H1 (cell line): ENCODE data around the gene SRCIN1. TPM values are rescaled to one million over a fixed set of nuclear protein-coding genes. Genes with fewer than 3 reads are reported as not detected.
A peak's percentile ranks its signal among the peaks of the same experiment; 100 is the strongest.

Experiments used
- CTCF ChIA-PET: fragments of 300-600 bp; sonication (Branson Sonifier 250); formaldehyde crosslinking; loops from one replicate; lab custom pipeline; 2021; ENCODE audit not compliant: partially characterized antibody; lab: Charles Lee
- POLR2A ChIA-PET: fragments of 300-600 bp; sonication (Branson Sonifier 250); formaldehyde crosslinking; loops from one replicate; lab custom pipeline; 2021; ENCODE audit warnings: inconsistent platforms; ENCODE audit not compliant: partially characterized antibody; lab: Charles Lee
- DNase-seq, 2 experiments: peaks; one replicate each; pipeline versions ENCODE4 v3.0.0 to v3.0.0-alpha.2; 2010 to 2022; ENCODE audit warnings: low spot score in 2 of 2, low read depth in 1 of 2, mixed read lengths in 1 of 2
- FAIRE-seq: peaks from 2 replicates; lab custom pipeline; 2011; peaks lifted over from hg19 to GRCh38; lab: Jason Lieb, UNC
- H2AFZ ChIP-seq: 2 replicates; pipeline ENCODE4 v1.8.1; 2012; ENCODE audit warnings: low read length, inconsistent platforms
- H2AK5ac ChIP-seq: 2 replicates; pipeline ENCODE4 v1.6.1; 2013; ENCODE audit warnings: low read depth, low read length
- H2BK120ac ChIP-seq: replicated peaks from 2 replicates; pipeline ENCODE3; 2013; ENCODE audit warnings: low read depth, low read length, inconsistent platforms
- H2BK12ac ChIP-seq: 2 replicates; pipeline ENCODE4 v1.6.1; 2013; ENCODE audit warnings: low read depth, low read length
- H2BK15ac ChIP-seq: 2 replicates; pipeline ENCODE4 v1.6.1; 2013; ENCODE audit warnings: low read length
- H2BK20ac ChIP-seq: 2 replicates; pipeline ENCODE4 v1.6.1; 2013; ENCODE audit warnings: low read length
- H2BK5ac ChIP-seq: 2 replicates; pipeline ENCODE4 v1.6.1; 2013; ENCODE audit warnings: low read depth, low read length
- H3K14ac ChIP-seq: 2 replicates; pipeline ENCODE4 v1.6.1; 2013; ENCODE audit warnings: inconsistent platforms; ENCODE audit not compliant: insufficient read length
- H3K18ac ChIP-seq: 2 replicates; pipeline ENCODE4 v1.6.1; 2013; ENCODE audit warnings: low read length; ENCODE audit errors: extremely low read depth
- H3K23ac ChIP-seq: 2 replicates; pipeline ENCODE4 v1.6.1; 2013; ENCODE audit warnings: inconsistent platforms; ENCODE audit not compliant: insufficient read length
- H3K23me2 ChIP-seq: 2 replicates; pipeline ENCODE4 v1.6.1; 2013; ENCODE audit warnings: low read depth, low read length
- H3K27ac ChIP-seq: 2 replicates; pipeline ENCODE4 v1.6.1; 2011; ENCODE audit warnings: low read depth, low read length, inconsistent platforms
- H3K27me3 ChIP-seq, 4 experiments: replicated peaks in 1 of 4; 1 replicate in 1 of 4; 2 replicates in 3 of 4; pipeline versions ENCODE4 v1.6.1 to v1.8.1; 2011 to 2013; ENCODE audit warnings: low read length in 3 of 4, mild to moderate bottlenecking in 3 of 4, inconsistent platforms in 2 of 4, mixed read lengths in 2 of 4, moderate library complexity in 1 of 4; ENCODE audit not compliant: control insufficient read depth in 3 of 4, insufficient read depth in 3 of 4; ENCODE audit errors: extremely low read depth in 1 of 4
- H3K36me3 ChIP-seq, 4 experiments: 2 replicates each; pipeline versions ENCODE4 v1.6.1 to v1.8.1; 2011 to 2013; ENCODE audit warnings: mild to moderate bottlenecking in 4 of 4, low read length in 3 of 4, moderate library complexity in 2 of 4, control low read depth in 1 of 4, inconsistent platforms in 1 of 4; ENCODE audit not compliant: insufficient read depth in 4 of 4, control insufficient read depth in 2 of 4
- H3K4ac ChIP-seq: replicated peaks from 2 replicates; pipeline ENCODE3; 2013; ENCODE audit warnings: low read length, low read depth, mixed read lengths, inconsistent platforms; ENCODE audit not compliant: insufficient read length
- H3K4me1 ChIP-seq, 4 experiments: replicated peaks in 1 of 4; 1 replicate in 1 of 4; 2 replicates in 3 of 4; pipeline versions ENCODE4 v1.6.1 to v1.8.1; 2011 to 2013; ENCODE audit warnings: low read length in 3 of 4, inconsistent platforms in 2 of 4, mixed read lengths in 1 of 4; ENCODE audit not compliant: insufficient read depth in 4 of 4, control insufficient read depth in 3 of 4
- H3K4me2 ChIP-seq, 2 experiments: 2 replicates each; pipeline versions ENCODE4 v1.6.1 to v1.8.1; 2011 to 2013; ENCODE audit warnings: low read depth in 2 of 2, low read length in 2 of 2, control low read depth in 1 of 2, inconsistent platforms in 1 of 2, mild to moderate bottlenecking in 1 of 2; ENCODE audit not compliant: insufficient read depth in 1 of 2
- H3K4me3 ChIP-seq, 4 experiments: fragments of 200-600, 300-600 bp in 1 of 4; sonication (generic), shearing (Covaris generic), sonication (Bioruptor Twin) in 1 of 4; 2 replicates each; pipeline versions ENCODE4 v1.5.1 to v1.8.1; 2011 to 2016; ENCODE audit warnings: low read length in 4 of 4, low read depth in 3 of 4, control low read depth in 2 of 4, inconsistent platforms in 2 of 4, mild to moderate bottlenecking in 2 of 4, mixed read lengths in 1 of 4, moderate library complexity in 1 of 4; ENCODE audit not compliant: insufficient read depth in 2 of 4; ENCODE audit errors: extremely low read depth in 1 of 4
- H3K56ac ChIP-seq: replicated peaks from 2 replicates; pipeline ENCODE3; 2013; ENCODE audit warnings: low read depth, mild to moderate bottlenecking, mixed read lengths, low read length, inconsistent platforms; ENCODE audit not compliant: insufficient read length
- H3K79me1 ChIP-seq: 2 replicates; pipeline ENCODE4 v1.6.1; 2013; ENCODE audit warnings: low read depth, low read length, control low read depth
- H3K79me2 ChIP-seq, 2 experiments: 2 replicates each; pipeline versions ENCODE4 v1.6.1 to v1.8.1; 2012 to 2013; ENCODE audit warnings: low read length in 2 of 2, mild to moderate bottlenecking in 2 of 2, inconsistent platforms in 1 of 2; ENCODE audit not compliant: insufficient read depth in 2 of 2, control insufficient read depth in 1 of 2
- H3K9ac ChIP-seq, 4 experiments: replicated peaks in 1 of 4; 1 replicate in 1 of 4; 2 replicates in 3 of 4; pipeline versions ENCODE4 v1.6.1 to v1.8.1; 2011 to 2013; ENCODE audit warnings: low read depth in 3 of 4, low read length in 3 of 4, control low read depth in 2 of 4, mild to moderate bottlenecking in 2 of 4, moderate library complexity in 2 of 4, inconsistent platforms in 1 of 4; ENCODE audit errors: extremely low read depth in 1 of 4
- H3K9me3 ChIP-seq, 2 experiments: 2 replicates each; pipeline versions ENCODE4 v1.6.1 to v1.8.1; 2012 to 2013; ENCODE audit warnings: mild to moderate bottlenecking in 2 of 2, moderate library complexity in 2 of 2, control low read depth in 1 of 2, inconsistent platforms in 1 of 2, low read depth in 1 of 2, low read length in 1 of 2, mixed read lengths in 1 of 2; ENCODE audit not compliant: insufficient read depth in 2 of 2
- H4K20me1 ChIP-seq, 2 experiments: replicated peaks in 1 of 2; 2 replicates each; pipeline versions ENCODE3 to v1.8.1; 2011 to 2013; ENCODE audit warnings: inconsistent platforms in 2 of 2, low read length in 2 of 2, mild to moderate bottlenecking in 1 of 2; ENCODE audit not compliant: insufficient read depth in 2 of 2, control insufficient read depth in 1 of 2
- H4K5ac ChIP-seq: 2 replicates; pipeline ENCODE4 v1.6.1; 2013; ENCODE audit warnings: low read length, low read depth, mixed read lengths, inconsistent platforms; ENCODE audit not compliant: insufficient read length
- H4K8ac ChIP-seq: 2 replicates; pipeline ENCODE4 v1.8.0; 2013; ENCODE audit warnings: mild to moderate bottlenecking, moderate library complexity, low read length, inconsistent platforms; ENCODE audit not compliant: insufficient read depth; ENCODE audit errors: extremely low read depth
- H4K91ac ChIP-seq: replicated peaks from 2 replicates; pipeline ENCODE3; 2013; ENCODE audit warnings: low read length, mixed read lengths, inconsistent platforms; ENCODE audit not compliant: insufficient read length
- HDAC2 ChIP-seq, 2 experiments: fragments of 300-600 bp in 1 of 2; sonication (generic) in 1 of 2; IDR thresholded peaks; 2 replicates each; pipeline ENCODE4 v1.6.1; 2011 to 2012; ENCODE audit warnings: low read depth in 2 of 2, low read length in 2 of 2, mild to moderate bottlenecking in 2 of 2, moderate library complexity in 2 of 2, borderline replicate concordance in 1 of 2, inconsistent platforms in 1 of 2
- HDAC6 ChIP-seq: IDR thresholded peaks from one replicate; pipeline ENCODE4 v1.7.1; 2012; ENCODE audit warnings: low read depth, mild to moderate bottlenecking, inconsistent platforms, low read length, moderate library complexity
- WGBS, 2 experiments: shearing (Covaris generic) in 1 of 2; methylation state at CpG; one replicate each; pipeline versions ENCODE4 v1.1.6 to v1.1.7; 2013 to 2015; ENCODE audit warnings: low lambda C conversion rate in 2 of 2, mixed read lengths in 2 of 2, inconsistent platforms in 1 of 2, low coverage in 1 of 2, missing lambda C conversion rate in 1 of 2; ENCODE audit not compliant: insufficient replicate concordance in 2 of 2, insufficient coverage in 1 of 2, insufficient read length in 1 of 2; ENCODE audit errors: extremely low coverage in 1 of 2, missing lambda C conversion rate in 1 of 2; 5-methylcytosine and 5-hydroxymethylcytosine counted together
- polyA plus RNA-seq, 7 experiments: library from polyadenylated mRNA; depleted of rRNA in 3 of 7; stranded (reverse) in 5 of 7; unstranded in 2 of 7; fragments of >200 nt in 5 of 7; fragments of 200-250 nt in 2 of 7; gene quantifications; 1 replicate in 5 of 7; 2 replicates in 1 of 7; 4 replicates in 1 of 7; pipeline versions ENCODE4 v1.2.1 to v1.2.3, GENCODE V29; 2011 to 2013; ENCODE audit warnings: missing spikeins in 2 of 7, mixed read lengths in 2 of 7
- total RNA-seq: library from RNA; stranded (reverse); fragmentation: NEBNext Ultra II Directional; extraction: Animal tissue kit (Norgen Biotek cat#: 25700); gene quantifications from 2 replicates; pipeline ENCODE4 v1.2.1, GENCODE V29; 2021

Gene SRCIN1
- total and polyA plus RNA-seq, 2 of the 8 experiments (the other 6 are each of a cell fraction or from before 2014, with no cell fraction given): 2.8 to 3.8 TPM

DNA sequence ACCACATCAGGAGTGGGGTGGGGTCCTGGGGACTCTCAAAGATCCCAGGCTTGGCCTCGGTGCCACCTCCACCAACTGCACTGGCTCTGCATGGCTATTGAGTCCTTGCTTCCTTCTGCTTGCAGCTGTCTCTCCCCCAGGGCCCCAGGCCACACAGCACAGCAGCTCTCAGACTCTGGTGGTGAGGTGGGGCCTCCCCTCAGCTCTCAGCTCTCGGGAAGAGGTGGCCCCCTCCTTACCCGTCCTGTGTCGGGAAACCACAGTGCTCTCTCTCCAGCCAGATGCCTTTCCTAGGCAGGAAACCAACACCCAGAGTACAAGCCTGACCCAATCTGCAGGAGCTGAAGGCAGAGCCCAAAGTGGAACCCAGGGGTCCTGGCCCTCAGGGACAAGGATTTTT is 18.5 kb downstream of the SRCIN1 start:
- Histone ChIP-seq H3K79me1 (0 out of 2 replicates have a peak, but pooled peaks cover 2% of the 10 kb centered on the region), H3K27ac (no peak overlapping the region), H3K4ac (no peak overlapping the region), H2BK20ac (no peak overlapping the region), H3K4me3 (no peak overlapping the region), H4K20me1 (peaks cover 0 to 7% of the 10 kb centered on the region in 2 experiments), H3K14ac (no peak overlapping the region), H3K56ac (no peak overlapping the region), H3K9ac (no peak overlapping the region), H3K79me2 (no peaks in the 10 kb centered on the region), H3K4me2 (no peak overlapping the region), H3K23ac (no peak overlapping the region), H4K8ac (no peak overlapping the region), H2BK15ac (no peak overlapping the region), H4K5ac (no peak overlapping the region), H3K4me1 (peaks cover 3 to 47% (median 27%) of the 10 kb centered on the region in 4 experiments), H2BK120ac (no peak overlapping the region), H3K27me3 (peaks cover 0 to 4% (median 1%) of the 10 kb centered on the region in 4 experiments; a peak in 2 of 7 replicates), H3K9me3 (no peaks in the 10 kb centered on the region), H3K36me3 (no peaks in the 10 kb centered on the region; a peak in 1 of 8 replicates), H2BK12ac (0 out of 2 replicates have a peak overlapping the region, but pooled peaks have one; percentile 39), H2BK5ac (no peak overlapping the region), H2AK5ac (no peak overlapping the region), H3K23me2 (no peaks in the 10 kb centered on the region), H4K91ac (no peak overlapping the region), H3K18ac (no peak overlapping the region; the same call in 1 of the 2 replicates), H2AFZ (no peak overlapping the region)
- FAIRE-seq (no peak), DNase-seq (no peak)
- CTCF ChIA-PET: interaction anchor here (0.7 to 32.0 kb wide), 7 partner anchors 12 to 148 kb away, joined by 3 to 914 read pairs (median 57); partner anchors contain the start of gene SRCIN1
- POLR2A ChIA-PET: interaction anchor here (0.7 to 6.2 kb wide), 6 partner anchors 10 to 135 kb away, joined by 3 to 32 read pairs (median 4); no protein-coding TSS in a partner anchor
- TF ChIP-seq HDAC6: no peak
- TF ChIP-seq HDAC2 (IDR thresholded peaks at IDR 0.05; ENCODE audit: borderline replicate concordance in 1 of 2, low read depth in 2 of 2, low read length in 2 of 2): no peak
- WGBS, 2 experiments: 78% methylated on average over 4 of the region's 4 CpGs; no CpG with 5 or more reads in 1 of the 2 experiments
